ENCODE results near the gene XRCC5.

XRCC5 gene

DNA sequence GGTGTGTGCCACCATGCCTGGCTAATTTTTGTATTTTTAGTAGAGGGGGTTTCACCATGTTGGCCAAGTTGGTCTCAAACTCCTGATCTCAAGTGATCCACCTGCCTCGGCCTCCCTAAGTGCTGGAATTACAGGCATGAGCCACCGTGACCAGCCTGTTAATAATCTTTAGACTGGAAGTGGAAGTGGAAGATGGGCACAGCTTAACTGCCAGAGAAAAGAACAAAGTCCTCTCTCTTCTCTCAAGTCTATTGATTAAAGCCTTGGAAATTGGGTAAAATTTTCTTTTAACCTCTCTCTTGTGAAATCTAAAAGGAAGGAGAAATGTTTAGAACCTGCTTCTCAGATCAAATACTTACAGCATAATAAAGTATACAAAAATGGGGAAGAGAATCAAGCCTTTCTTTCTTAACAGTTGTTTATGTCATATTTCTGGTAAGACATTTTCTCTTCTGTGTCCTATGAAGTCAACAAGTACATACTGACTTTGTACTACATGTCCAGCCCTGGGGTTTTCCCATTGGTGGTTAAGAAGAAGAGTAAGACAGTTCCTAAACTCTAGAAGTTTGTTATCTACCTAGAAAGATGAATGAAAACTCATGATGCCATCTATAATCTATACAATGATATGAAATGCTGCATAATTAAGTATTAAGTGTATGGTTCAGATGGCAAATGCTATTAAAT is 22.8 kb upstream of the XRCC5 start:
- DNase-seq: no peak

DNA sequence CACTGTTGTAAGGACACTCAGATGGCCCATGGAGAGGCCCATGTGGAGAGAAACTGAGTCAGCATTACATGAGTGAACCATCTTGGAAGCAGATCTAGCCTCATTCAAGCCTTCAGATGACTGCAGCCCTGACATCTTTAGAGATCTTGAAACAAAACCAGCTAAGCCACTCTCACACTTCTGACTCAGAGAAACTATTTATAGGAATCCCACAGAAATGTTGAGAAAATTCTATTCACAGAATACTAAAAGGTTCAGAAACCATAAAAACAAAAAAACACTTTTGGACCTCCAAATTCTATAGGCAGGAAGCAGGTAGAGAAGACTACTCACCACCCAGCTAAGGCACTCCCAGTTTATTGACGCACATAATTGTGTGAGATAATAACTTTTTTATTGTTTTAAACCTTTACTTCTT is 18.8 kb upstream of the XRCC5 start:
- DNase-seq: no peak

DNA sequence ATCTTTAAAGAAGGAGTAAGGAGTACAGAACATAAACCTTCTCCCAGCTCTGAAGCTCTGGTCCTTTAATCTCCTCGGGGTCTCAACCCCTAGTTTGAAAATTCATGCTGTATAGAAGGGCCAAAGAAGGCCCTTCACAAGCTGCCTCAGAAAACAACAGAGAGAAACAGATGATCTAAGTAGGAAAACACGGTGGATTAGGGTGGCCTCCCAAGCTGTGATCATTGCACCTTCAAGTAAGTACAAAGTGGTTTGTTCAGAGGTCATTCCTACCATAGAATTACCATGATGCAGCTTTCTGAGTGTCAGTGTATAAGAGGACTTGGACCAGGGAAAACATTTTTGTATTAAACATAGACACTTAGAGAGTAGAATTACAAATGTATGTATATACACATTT is 16.5 kb upstream of the XRCC5 start:
- no peak for DNase-seq

GRCh38 chr2:216094701-216095100 is 14.4 kb upstream of the XRCC5 start:
- DNase-seq: no peak

DNA sequence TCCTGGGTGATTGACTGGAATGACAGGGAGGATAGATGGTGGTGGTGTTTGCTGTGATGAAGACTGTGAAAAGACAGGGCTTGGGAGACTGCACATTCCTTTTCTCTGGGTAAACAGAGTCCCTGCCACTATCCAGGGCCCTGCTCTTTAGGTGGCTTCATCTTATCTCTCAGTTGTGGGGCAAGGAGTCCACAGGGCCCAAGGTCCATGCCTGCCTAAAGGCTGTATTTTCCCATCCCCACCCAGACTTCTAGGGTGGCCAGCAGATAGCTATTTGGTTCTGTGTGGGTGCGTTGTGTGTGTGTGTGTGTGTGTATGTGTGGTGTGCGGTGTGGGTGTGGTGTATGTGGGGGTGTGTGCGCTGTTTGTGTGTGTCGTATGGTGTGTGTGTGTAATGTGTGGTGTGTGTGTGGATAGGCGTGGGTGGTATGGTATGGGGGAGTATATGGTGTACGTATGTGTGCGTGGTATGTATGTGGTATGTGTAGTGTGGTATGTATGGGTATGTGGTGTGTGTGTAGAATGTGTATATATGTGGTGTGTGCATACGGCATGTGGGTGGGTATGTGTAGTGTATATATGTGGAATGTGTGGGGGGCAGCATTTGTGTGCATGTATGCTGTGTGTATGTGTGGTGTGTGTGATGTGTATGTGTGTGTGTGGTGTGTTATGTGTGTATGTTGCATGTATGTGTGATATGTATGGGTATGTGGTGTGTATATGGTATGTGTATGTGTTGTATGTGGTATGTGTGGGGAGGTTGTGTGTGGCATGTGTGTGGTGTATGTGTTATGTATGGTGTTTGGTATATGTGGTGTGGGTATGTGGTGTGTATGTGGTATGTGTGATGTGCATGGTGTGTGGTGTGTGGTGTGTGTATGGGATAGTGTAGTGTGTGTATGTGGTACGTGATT is 10.5 kb upstream of the XRCC5 start:
- no peak for DNase-seq

DNA sequence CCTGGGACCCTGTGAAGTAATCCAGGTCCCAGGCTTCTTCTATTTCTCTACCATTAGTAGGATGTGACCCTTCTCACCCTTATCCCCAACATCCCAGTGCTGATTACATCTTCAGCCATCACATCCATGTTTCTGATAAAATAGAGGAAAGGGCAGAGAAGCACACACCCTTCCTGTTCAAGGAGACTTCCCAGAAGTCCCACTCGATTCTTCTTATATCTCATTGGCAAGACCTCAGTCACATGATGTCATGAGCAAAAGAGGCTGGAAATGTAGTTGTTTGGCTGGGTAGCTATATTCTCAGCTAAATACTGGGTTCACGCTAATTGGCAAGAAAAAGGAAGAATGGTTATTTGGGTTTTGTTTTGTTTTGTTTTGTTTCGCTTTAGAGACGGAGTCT is 8.0 kb upstream of the XRCC5 start:
- no peak for DNase-seq

GRCh38 chr2:216103213-216103612 is 5.9 kb upstream of the XRCC5 start:
- peak; percentile 25 for DNase-seq

DNA sequence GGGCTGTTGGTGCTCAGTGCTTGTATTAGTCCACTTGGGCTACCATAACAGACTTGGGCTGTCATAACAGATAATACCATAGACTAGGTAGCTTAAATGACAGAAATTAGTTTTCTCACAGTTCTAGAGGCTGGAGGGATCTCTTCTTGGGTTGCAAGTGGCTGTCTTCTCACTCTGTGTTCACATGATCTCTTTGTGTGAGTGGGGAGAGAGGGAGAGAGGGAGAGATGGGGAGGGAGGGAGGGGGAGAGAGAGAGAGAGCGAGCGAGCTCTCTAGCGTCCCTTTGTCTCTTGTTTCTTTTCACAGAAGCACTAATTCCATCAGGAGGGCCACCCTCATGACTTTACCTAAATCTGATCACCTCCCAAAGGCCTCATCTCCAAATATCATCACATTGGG is 4.5 kb upstream of the XRCC5 start:
- DNase-seq: no peak

DNA sequence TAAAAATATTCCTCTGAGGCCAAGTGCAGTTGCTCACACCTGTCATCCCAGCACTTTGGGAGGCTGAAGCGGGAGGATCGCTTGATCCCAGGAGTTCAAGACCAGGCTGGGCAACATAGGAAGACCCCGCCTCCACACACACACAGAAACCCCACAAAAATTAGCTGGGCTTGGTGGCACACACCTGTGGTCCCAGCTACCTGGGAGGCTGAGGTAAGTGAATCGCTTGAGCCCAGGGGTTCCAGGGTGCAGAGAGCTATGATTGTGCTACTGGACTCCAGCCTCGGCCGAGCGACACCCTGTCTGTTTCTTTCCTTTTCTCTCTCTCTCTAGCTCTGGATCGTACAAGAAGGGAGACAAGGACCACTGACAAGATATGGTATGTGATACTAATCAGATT is 1.8 kb upstream of the XRCC5 start:
- DNase-seq: no peak

DNA sequence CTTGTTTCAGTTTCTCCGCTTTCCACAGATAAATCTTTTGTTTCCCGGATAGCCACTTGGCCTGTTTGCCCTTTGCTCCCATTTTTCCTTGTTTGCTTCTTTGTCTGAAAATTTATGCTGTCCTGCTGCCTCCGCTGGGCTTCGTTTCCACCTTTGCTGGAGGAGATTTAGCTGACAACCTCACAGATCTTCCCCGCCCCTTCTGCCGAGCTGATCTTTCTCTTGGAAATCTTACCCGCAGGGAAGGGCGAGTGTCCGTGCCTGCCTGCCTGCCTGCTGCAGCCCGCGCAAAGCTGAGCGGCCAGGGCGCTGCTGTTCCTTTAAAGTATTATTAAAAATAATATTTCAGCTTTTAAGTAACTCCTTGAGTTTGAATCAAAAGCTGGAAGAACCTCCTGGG is 1.4 kb upstream of the XRCC5 start:
- DNase-seq: no peak

DNA sequence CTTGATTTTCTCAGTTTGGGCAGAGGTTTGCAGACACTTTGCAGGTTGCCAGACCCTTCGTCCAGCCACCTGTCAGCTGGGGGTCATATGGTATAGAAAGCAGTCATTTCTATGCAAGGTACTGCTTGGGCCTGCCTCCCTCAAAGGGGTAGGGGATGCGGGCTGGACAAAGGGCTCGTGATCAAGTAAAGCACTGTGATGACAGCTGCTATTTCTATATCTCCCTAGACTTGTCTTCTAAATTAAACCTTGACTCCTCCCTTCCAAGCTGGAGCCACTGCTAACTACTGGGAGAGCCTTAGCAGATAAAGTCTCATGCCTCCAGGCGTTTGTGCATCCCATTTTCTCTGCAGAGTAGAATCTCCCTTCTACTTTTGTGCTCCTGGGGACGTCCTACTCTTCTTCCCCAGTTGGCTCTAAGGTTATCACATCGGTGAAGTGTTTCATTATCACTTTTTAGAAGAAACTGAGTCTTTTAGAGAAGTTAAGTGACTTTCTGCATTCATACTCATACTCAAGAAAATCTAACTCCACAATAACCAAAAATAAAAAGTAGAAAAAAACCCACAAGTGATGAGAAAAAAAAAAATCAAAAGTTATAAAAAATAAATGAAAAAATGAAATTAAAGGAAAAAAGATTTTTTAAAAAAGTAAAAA is 710 bp upstream of the XRCC5 start:
- peak; percentile 12 for DNase-seq

GRCh38 chr2:216109962-216110614 is 940 bp downstream of the XRCC5 start:
- DNase-seq: peak; percentile 34

- no peak for DNase-seq
Measured at GRCh38 chr2:216110620-216111019, 1.5 kb downstream of the XRCC5 start.

- no peak for DNase-seq
Measured at GRCh38 chr2:216111122-216111521, 2.0 kb downstream of the XRCC5 start.

DNA sequence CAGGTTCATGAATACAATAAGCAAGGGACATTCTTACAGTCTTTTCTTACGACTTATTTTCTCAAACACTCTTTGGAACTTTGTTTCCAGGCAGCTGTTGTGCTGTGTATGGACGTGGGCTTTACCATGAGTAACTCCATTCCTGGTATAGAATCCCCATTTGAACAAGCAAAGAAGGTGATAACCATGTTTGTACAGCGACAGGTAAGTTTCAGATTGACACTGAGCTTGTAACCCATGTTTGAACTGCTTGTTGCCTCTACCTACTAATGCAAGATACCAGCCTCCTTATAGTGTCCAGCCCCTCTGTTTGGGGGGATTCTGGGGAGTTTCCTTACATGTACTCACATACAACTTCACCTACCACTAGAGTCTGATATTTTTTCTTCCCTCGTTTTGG is 3.8 kb downstream of the XRCC5 start:
- no peak for DNase-seq

GRCh38 chr2:216113572-216113971 is 4.4 kb downstream of the XRCC5 start:
- DNase-seq: no peak

- no peak for DNase-seq
Measured at GRCh38 chr2:216114382-216114713, 5.2 kb downstream of the XRCC5 start.

DNA sequence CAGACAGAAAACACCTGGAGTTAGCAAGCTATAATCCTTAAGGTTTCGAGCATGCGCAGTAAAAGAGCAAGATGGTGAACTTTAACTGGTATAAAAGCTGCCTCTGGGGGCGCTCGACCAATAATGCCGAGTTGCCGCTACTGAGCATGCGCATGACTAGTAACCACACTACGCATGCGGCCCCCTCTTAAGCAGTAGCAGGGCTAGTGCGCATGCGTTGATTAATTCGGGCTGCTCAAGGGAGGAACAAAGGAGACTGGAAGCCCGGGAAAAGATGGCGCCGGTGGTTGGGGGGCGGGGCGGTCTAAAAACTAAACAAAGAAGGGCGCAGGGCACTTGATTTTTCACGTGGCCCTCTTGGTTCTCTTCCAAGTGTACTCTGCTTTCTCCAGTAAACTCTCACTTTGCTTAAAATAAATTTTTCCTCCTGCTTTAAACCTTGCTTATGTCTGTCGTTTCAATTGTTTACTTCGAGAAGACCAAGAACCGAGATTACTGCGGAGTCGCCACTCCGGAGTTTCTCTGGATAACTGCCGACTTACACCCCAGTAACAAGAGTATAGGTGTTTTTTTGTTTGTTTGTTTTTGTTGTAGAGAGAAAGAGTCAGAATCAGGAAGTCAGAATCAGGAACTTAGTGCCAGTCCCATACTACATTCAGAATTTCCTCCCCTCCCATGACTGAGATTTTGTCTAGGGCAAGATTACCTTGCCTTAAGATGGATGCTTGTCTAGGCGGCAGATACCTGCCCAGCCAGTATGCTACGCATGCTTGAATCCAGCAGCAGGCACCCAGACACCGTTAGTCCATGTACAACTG is 5.8 kb downstream of the XRCC5 start:
- DNase-seq: peak; percentile 98

- no peak for DNase-seq
Measured at GRCh38 chr2:216116418-216116817, 7.3 kb downstream of the XRCC5 start.

DNA sequence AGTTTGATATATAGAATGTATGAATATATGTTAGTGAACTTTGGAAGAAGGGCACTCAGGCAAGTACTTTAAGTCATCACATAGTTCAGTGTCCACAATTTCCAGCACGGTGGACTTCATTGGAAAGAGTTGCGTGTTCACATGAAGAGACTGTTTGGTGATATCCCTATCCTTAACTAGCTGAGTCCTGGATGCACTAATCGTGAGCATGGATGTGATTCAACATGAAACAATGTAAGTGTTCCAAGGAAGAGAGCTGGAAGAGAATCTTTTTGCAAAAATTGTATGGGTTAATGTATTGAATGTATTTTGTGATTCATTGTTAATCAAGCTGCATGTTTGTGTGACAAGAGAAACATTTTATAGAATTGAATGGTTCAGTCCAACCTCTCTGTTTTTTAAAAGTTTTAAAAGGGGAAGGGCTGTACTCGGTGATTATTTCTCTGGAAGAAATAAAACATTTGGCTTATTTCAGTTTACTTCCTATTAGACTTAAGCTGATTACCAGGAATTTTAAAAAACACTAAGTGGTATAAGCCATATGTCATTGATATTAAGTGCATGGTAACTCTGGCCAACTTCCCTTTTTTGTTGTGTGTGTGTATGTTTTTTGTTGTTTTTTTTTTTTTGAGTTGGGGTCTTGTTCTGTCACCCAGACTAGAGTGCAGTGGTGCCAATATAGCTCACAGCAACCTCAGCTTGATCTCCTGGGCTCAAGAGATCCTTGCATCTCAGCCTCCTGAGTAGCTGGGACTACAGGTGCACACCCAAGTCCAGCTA is 8.6 kb downstream of the XRCC5 start:
- DNase-seq: no peak

DNA sequence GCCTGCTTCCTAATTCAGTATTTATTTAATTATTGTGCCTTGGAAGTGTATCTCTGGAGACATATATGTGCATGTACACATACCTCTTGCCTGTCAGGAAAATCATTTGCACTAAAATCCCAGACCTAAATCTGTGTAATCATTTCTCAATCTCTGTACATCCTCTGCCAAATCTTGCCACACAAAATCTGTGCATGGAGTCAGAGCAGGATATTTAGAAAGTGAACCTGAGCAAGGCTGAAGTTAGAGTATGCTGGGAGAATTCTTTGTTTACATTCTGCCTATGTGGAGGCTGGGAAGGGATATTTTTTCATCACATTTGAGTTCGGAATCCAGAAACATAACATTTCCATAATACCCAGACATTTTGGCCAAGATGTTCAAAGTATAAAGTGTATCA is 9.3 kb downstream of the XRCC5 start:
- no peak for DNase-seq

DNA sequence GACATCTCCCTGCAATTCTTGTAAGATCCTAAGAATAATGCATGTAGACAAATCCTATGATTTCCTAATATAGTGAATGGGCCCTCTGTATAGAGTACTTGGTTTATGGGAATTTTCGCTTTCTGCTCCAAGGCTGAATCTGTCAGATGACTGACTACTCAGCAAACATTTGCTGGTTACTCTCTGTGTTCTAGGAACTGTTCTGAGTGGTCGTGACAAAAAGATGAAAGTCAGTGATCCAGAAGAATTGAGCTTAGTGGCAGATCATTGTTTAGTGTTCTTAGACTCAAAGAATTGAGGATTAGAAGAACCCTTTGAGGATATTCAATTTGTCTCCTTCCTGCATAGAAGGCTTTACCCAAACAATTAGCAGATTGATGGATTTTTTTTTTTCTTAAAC is 10.0 kb downstream of the XRCC5 start:
- DNase-seq: no peak
